GM21737 (cell line): ENCODE data around the gene PER2.
"Not testable (repeated sequence)": the region's sequence is repeated elsewhere in the genome, so short reads cannot be mapped to it uniquely, and the experiment has no call there.

Experiments
- ATAC-seq: cut with Tn5 transposase; IDR thresholded peaks from one replicate; pipeline ENCODE4 v1.9.1; 2021; ENCODE audit warnings: mild to moderate bottlenecking, moderate library complexity; ENCODE audit not compliant: unreplicated experiment

The PER2 gene

DNA sequence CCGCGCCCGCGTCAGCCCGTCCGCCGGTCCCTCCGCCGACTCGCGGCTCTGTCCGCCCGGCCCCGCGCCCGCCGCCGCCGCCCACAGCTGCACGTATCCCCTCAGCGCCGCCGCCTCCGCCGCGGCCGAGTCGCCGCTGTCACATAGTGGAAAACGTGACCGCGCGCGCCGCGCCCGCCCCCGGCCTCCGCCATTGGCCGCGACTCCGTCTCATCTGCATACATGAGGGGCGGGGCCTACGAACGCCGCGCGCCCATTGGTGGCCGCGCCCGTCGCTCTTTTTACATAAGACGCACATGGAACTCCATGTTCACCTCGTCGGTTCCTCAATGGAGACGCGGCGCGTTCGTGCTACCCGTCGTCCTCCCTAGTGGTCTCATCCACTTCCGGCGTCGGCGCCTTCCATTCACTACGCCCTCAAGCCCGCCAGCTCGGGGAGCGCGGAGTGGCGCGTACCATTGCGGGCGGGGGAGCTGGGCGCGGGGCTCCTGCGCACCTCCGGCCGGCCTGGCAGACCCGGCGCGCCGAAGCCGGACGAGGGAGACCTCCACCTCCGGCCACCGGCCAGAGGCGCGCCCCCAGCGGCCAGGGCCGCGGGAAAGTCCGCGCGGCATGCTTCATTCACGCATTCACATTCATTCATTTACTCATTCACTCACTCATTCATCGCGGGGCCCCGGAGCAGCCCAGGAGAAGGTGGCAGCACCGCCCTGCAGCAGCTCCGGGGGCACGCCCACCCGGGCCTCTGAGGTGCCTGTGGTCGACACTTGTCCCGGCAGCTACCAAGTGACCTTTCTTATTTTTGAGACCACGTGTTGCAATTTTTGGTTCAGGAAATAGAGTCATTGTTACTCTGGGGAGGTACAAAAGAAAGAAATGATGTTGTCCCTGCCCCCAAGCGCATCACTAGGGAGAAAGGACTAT, 502 bp upstream of the PER2 start:
- ATAC-seq = peak; percentile 87

DNA sequence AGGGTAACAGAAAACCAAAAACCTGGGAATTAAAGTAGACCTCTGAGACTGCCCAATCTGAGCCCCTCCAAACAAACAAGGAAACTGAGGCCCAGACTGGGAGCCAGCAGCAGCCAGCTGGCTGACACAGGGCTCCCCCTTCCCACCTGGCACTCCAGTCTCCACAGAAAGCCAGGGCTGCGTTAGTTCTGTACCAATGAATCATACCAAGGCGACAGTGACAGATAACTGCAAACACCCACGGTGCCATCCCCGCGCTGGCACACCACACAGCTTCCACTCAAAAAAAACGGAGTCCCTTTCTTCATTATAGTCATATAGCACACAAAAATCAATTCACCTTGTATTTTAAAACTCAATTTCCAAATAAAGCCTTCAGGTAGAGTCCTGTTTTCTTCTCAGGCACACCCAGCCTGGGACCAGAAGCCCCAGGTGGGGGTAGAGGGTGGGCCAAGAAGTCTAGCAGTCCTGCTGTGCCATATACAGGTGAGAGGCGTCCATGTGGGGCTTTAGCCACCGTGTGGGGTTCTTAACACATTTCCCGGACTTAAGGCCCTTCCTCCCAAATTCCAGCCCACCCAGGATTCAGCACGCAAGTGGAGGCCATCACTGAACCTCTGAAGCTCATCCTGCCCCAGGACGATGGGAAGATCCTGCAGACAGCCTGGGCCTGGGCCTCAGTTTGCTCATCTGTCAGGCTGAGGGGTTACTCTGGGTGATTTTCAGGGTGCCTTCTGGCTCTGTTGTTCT, 1.2 kb downstream of the PER2 start:
- ATAC-seq = no peak

DNA sequence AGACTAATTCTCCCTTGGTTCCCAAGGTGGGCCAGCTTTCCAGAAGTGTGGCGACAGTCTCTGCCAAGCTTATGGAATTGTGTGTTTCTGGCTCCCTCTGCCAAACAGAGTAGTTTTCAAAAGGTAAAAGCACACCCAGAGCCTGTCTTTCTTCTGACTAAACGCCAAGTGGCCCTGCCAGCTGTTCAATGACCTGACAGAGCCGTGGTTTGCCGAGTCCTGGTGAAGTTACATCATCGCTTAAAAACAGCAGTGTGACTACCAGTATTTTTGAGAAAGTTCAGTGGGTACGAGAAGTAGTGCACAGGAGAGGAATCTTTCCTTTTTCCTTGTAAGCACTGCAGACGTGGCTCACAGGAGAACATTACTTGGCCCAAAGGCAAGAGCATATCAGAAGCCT, 1.9 kb downstream of the PER2 start:
- ATAC-seq = no peak

DNA sequence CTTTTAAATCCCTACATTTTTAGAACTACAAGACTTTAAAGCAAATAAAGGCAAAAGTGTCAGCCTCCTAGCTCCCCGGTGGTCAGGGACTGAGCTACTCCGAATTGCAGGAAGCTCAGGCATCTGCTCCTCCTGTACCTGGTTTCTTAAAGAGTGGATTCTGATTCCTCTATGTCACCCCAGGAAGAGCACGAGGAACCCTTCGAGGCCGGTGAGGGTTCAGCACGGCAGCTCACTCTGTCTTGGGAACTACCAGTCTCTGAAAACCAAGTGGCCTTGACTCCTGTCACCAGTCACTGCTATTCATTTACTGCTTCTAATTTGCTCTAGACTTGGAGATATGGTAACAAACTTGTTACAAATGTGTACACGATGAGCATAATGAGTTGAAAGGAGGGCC, 2.3 kb downstream of the PER2 start:
- no peak for ATAC-seq

DNA sequence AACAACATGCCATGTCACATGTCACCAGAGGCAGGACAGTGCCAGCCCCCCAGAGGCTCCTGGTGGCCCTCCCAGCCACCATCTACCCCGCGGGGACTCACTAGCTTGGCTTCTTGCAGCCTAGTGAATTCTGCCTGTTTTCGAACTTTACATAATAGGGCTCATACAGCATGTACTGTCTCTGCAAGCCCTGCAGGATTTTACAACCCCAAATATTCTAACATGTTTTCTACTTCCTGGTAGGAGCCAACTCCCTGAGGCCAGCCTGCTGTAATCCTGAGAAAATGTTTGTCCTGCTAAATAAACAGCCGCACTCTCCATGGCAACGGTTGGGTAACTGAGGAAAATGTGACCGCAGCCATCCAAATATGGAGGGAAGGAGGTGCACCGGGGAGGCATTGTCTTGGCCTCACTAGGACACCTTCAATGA, 2.7 kb downstream of the PER2 start:
- ATAC-seq = no peak

DNA sequence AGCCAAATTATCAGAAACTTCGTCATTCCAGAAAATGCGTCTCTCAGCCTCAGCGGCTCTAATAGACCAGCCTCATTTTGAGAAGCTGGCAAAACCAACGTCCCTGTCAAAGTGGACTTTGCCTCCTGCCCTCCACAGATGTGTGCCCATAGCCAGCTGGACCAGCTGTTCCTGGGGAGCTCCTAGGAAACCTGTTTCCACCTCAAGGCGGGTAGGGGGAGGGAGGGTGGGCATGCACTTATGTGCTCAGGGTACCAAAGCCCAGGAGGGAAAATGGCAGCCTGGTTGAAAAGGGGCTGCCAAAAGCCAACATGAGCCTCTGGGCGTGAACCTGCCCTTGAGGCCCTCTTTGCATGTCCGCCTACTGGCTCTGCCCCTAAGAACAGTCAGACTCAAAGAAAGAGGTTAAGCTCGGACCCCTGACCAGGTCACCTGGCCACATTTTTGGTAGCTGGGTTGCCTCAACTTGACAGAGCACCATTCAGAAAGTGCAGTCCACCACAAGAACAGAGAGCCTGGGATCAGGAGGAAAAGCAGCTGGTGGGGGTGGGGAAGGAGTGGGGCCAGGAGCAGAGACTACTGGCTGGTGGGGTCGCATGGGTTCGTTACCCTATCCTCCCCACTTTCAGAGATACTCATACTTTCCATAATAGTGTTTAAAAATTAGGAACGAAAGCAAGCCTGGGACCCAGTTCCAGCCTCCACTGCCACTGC, 3.5 kb downstream of the PER2 start:
- ATAC-seq = no peak

DNA sequence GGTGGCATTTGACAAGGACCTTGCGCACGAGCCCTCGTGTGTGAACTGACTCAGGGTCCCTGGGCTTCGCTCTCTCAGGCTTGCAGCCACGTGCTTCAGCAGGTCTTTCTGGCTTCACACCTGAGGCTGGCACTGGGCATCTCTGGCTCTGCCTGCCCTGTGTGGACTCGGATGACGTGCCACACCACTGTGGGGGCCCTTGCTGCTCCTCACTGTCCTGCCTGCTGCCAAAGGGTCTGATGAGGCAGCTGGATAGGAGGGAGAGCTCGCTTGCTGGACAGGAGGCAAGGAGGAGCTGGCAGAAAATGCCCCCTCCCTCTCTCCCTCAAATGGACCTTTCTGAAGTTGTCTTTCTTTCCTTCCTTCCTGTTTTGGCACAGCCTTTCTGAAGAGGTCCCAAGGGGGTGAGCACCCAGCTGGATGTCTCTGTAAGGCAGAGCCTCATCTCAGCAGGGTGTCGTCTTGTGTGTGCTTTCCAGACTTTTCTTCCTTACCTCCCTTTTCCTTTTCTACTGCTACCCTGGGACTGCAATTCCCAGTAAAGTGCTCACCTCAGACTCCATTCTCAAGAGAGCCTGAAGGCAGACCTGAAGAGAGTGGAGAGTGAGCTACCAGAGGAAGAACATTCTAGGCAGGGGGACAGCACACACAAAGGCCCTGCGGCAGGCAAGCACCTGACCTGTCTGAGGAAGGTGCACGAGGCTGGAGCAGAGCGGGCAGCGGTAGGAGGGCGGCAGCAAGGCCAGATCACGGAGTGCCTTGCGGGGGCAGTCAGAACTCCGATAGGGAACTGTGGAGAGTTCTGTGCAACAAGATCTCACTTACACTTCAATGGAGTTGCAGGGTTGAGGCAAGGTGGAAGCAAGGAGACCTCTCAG, 5.3 kb downstream of the PER2 start:
- no peak for ATAC-seq

DNA sequence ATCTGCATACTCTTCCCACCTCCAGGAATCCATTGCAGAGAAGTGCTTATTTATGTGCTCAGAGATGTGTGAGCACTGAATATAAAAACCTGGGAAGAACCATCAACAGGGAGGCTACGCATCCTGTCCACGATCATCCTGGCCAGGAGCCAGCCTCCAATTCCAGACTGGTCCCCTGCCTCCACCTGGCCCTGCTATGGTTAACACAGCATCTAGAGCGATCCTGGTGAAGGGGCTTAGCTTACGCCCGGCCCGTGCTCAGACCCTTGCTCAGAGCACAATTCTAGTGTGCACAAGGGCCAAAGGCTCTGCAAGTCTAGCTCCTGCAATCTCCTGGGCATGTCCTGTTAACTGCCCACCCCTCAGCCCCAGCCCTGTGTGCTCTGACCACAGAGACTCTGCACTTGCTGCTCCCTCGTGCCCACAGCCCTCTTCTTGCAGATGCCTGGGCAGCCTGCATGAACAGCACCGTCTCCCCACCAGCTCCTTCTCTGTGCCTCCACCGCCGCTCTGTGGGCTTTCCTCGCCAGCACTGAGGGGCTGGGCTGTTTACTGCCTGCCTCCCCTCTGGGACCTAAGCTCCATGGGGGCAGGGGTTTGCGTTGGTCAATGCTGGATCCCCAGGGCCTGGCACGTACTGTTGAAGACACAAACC, 6.5 kb downstream of the PER2 start:
- no peak for ATAC-seq

DNA sequence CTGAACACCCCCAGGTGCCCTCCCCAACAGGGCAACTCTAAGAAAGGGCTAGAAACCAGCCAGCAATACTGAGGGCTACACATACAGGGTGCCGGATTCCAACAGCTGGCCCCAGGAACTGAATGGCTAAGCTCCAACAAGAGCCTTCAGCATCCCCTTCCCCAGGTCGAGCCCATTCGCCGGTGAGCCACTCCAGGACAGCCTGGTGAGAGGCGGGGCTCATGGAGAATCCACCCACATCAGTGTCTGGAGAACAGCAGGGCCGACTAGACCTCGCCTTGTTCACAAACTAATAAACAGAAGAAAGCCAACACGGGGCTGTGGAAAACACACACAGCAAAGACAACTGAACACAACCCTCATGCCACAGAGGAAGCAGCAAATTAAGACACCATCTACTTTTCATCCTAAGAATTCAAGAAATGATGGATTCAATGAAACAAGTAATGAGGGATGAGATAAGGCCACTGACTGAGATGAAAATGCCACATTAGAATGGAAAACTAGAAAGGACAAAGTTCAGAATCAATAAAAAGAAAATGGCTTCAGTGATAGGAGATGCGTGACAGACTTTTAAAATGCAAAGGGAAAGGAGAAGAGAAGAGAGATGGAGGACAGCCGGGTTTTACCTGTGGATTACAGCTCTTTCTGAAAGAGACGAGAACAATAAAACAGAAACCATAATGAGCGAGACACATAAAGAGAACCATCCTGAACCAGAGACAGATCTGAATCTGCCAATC, 8.2 kb downstream of the PER2 start:
- ATAC-seq = no peak

DNA sequence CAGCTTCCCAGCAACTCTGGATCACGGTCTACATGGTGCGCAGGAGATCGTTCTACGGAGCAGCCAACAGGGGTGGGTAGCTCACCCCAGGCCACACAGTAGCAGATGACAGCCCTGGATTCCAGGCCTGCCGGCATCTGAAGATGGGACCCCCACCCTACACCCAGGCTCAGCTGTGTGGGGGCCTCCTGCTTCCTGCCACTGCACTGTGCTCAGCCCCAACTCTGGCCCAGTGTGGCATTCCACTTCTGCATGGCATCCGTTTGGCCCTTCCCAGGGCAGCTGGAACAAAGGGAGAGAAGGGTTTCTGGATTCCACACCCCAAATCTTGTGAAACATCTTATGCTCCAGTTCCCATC, 9.1 kb downstream of the PER2 start:
- no peak for ATAC-seq

DNA sequence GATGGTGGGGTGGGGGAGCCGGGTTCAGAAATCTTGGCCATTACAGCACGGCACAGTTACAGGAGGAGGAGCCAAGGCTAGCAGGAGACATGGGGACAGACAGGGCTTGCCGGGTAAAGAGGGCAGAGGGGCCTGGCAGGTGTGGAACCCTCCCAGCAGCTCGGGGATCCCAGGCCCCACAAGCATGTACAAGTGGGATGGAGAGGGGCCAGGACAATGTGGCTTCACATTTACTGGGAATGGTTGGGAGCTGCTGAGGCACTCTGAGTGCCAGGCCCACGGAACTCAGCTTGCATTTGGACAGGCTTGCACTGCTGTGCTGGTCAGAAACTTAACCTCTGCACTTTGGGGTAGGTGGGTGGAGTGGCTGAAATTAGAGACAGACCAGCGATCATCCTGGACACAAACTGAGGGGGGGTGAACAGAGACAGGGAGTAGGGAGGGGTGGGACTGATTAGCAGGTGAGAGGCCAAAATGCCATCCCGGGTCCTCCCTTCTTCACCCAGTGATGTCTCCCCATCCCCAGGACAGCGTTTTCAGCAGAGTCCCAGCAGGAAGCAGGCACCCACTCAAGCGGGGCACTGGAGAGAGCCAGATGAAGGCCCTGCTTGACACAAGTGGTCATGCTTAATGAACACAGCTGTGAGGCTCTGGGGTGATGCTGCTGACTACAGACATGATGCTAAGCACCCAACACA, 9.6 kb downstream of the PER2 start:
- no peak for ATAC-seq

DNA sequence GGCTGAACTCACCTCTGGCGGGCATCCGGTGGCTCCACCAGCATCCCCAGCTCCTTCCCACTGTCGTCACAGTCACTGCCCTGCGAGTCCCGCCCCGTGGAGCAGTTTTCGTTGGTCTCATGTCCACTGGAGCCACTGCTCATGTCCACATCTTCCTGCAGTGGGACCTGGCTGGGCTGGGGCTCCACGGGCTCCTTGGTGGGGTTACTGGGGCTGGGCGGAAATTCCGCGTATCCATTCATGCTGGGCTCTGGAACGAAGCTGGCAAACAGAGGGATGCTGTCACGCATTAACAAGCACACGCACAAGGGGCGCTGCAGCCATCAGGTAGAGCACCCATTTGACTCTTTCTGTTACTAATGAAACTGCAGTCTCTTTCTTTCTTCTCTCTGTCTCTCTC, 10.7 kb downstream of the PER2 start:
- ATAC-seq = no peak

DNA sequence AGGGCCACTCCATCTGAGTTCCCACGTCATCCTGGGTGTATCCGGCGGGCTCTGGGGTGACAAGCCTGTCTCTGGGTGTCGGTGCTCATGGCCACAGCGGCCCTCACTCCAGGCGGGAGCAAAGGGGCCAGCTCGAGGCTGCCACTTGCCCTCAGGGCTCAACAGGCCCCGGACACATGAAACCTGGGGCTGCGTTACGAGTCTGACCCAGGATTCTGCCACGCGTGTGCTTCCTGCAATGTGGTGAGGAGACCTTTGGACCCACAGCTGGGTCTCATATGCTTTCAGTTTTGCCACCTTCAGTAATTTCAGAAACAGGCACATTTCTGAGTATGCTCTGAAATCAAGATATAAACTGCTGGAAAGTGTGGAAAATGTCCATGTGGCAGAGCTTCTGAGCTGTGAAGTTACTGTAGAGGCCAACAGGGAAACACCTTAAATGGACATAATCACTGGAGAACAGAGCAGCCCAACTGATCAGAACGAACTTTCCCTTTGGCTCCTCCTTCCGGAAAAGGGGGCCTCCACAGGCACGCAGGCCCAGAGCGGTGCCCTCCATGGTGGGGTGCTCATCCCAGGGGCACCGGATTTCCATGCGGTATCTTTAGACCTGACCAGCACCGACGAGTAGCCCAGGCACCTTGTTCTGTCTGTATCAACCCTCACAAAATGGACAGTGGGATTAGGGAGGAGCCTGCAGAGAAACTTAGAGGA, 14.1 kb downstream of the PER2 start:
- ATAC-seq = no peak

DNA sequence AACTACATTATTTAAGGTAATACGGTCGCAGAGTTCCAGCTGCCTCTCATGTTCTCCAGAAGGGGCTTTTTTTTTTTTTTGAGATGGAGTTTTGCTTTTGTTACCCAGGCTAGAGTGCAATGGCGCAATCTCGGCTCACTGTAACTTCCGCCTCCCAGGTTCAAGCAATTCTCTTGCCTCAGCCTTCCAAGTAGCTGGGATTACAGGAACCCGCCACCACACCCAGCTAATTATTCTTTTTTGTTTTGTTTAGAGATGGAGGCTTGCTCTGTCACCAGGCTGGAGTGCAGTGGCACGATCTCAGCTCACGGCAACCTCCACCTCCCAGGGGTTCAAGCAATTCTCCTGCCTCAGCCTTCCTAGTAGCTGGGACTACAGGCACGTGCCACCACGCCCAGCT, 15.0 kb downstream of the PER2 start:
- ATAC-seq = not testable (repeated sequence)

DNA sequence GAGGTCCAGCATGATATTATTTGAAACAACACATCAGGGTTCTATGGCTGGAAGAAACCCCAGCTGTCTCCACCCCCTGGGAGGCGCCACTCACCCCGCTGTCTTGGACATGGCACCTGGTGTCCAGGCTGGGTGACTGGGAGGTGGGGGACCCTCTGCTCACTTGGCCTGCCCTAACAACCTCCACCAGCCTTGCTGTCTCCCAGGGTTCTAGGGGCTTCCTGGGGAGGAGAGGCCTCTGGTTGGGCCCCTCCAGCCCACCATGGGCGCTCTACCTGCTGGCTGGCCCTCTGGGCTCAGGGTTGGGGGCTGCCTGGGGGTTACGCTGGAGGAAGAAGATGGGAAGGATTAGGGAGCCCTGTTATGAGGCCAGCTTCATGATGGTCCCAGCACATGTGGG, 16.3 kb downstream of the PER2 start:
- no peak for ATAC-seq

DNA sequence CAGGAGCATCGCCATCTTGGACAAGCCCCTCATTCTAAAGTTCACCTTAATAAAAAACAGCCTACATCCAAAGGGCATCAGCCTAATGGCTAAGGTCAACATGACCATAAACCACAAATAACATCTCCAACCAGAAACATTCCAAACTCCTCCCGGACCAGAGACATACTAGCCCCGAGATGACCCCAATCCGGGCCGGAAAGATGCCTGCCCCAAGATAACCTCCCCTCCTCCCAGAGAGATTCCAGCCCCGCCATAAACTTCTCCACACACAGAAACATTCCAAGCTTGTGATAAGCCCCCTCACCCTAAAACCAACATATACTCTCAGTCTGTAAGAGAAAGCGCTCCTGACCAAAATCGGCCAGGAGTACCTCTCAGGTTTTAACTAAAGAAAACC, 16.7 kb downstream of the PER2 start:
- not testable (repeated sequence) for ATAC-seq

DNA sequence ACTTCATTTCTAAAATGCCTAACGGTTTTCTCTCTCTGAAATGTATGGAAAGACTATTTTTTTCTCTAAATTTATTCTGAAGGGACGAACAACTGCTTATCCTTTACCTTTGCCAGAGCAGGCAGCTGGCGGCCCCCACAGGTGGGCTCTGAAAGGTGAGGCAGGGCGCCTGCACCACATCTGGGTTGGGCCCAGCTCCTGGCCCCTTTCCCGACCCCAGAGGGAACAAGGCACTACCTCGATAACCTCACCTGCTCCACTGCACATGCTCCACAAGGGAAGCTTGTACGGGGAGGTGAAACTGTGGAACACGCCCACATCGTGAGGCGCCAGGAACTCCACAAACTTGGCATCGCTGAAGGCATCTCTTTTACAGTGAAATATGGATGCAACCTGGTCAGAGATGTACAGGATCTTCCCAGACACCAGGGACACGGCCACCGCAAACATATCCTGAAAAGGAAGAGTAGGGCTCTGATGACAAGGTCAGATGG, 17.3 kb downstream of the PER2 start:
- ATAC-seq = no peak

DNA sequence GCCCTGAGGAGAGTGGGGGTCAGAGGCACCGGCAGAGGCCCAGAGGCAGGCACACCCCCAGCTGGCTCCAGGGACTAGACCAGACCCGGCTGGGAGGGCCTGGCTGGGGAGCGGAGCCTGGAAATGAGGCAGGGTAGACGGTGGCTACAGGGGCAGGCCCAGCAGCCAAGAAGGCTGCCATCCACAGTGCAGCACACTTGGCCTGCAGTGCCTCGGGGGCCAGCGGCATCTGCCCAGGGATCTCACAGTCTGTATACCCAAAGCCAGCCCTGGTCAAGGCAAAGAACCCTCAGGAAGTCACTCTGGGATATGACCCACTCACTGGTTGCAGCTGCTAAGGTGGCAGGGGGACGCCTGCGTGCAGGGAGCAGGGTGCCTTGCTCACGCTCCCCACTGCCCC, 17.8 kb downstream of the PER2 start:
- ATAC-seq = no peak
